Measurements from ENCODE around the gene CST8. TPM values are rescaled to one million over a fixed set of nuclear protein-coding genes. Genes with fewer than 3 reads are reported as not detected.

The CST8 gene
- total RNA-seq, 2 experiments from 2014 or later: not detected

- no peaks in the 10 kb centered on the region for H3K9me3 Mint-ChIP-seq
- DNase-seq (no peak), ATAC-seq (no peak)
- ChIA-PET POLR2A (no interaction called here), CTCF (no interaction called here)
- no peak for TF ChIP-seq CTCF (IDR thresholded peaks at IDR 0.05)
- H3K4me1 Mint-ChIP-seq (ENCODE audit: low read depth): peaks cover 2% of the 10 kb centered on the region
- H3K27ac Mint-ChIP-seq: no peak overlapping the region
- H3K4me3 Mint-ChIP-seq: no peak overlapping the region
- H3K27me3 Mint-ChIP-seq: no peaks in the 10 kb centered on the region
- no peaks in the 10 kb centered on the region for H3K36me3 Mint-ChIP-seq (ENCODE audit: low read depth)
- intact Hi-C loops (cut with micrococcal nuclease): no loop called here
These were observed 26.8 kb downstream of the CST8 start for GRCh38 chr20:23517719-23518118.

- CTCF ChIA-PET: no interaction called here
- intact Hi-C loops (cut with micrococcal nuclease): no loop called here
- ATAC-seq: no peak
These were observed 28.6 kb downstream of the CST8 start for GRCh38 chr20:23519556-23519955.

GRCh38 chr20:23520185-23520584, 29.3 kb downstream of the CST8 start:
- DNase-seq: no peak
- no peak overlapping the region for H3K4me3 Mint-ChIP-seq
- no peak overlapping the region for H3K27ac Mint-ChIP-seq
- no peak for ATAC-seq
- intact Hi-C loops (cut with micrococcal nuclease): no loop called here
- H3K36me3 Mint-ChIP-seq (ENCODE audit: low read depth): no peaks in the 10 kb centered on the region
- POLR2A ChIA-PET: no interaction called here
- peaks cover 2% of the 10 kb centered on the region for H3K4me1 Mint-ChIP-seq (ENCODE audit: low read depth)
- CTCF ChIA-PET: no interaction called here
- H3K27me3 Mint-ChIP-seq: no peaks in the 10 kb centered on the region
- TF ChIP-seq CTCF (IDR thresholded peaks at IDR 0.05): no peak
- no peaks in the 10 kb centered on the region for H3K9me3 Mint-ChIP-seq

More at GRCh38 chr20:23519556-23519955, 28.6 kb downstream of the CST8 start:
- Mint-ChIP-seq H3K27me3 (no peaks in the 10 kb centered on the region), H3K4me1 (ENCODE audit: low read depth) (peaks cover 2% of the 10 kb centered on the region), H3K4me3 (no peak overlapping the region), H3K9me3 (no peaks in the 10 kb centered on the region), H3K27ac (no peak overlapping the region), H3K36me3 (ENCODE audit: low read depth) (no peaks in the 10 kb centered on the region)
- POLR2A ChIA-PET: no interaction called here
- TF ChIP-seq CTCF (IDR thresholded peaks at IDR 0.05): no peak
- DNase-seq: no peak

- Mint-ChIP-seq H3K4me1 (ENCODE audit: low read depth) (peaks cover 3% of the 10 kb centered on the region), H3K27ac (no peak overlapping the region), H3K9me3 (peaks cover 14% of the 10 kb centered on the region), H3K27me3 (no peaks in the 10 kb centered on the region), H3K4me3 (no peak overlapping the region), H3K36me3 (ENCODE audit: low read depth) (peaks cover 2% of the 10 kb centered on the region)
- intact Hi-C loops (cut with micrococcal nuclease): no loop called here
- no peak for TF ChIP-seq CTCF (IDR thresholded peaks at IDR 0.05)
- POLR2A ChIA-PET: no interaction called here
- ATAC-seq (no peak), DNase-seq (no peak)
- CTCF ChIA-PET: no interaction called here
These were observed 33.2 kb downstream of the CST8 start for GRCh38 chr20:23524146-23524545.

GRCh38 chr20:23526850-23527249, 35.9 kb downstream of the CST8 start:
- intact Hi-C loops (cut with micrococcal nuclease): no loop called here
- Mint-ChIP-seq H3K27ac (no peak overlapping the region), H3K4me3 (no peak overlapping the region), H3K36me3 (ENCODE audit: low read depth) (peaks cover 2% of the 10 kb centered on the region), H3K4me1 (ENCODE audit: low read depth) (peaks cover 12% of the 10 kb centered on the region), H3K27me3 (no peaks in the 10 kb centered on the region), H3K9me3 (peaks cover 25% of the 10 kb centered on the region)
- no peak for TF ChIP-seq CTCF (IDR thresholded peaks at IDR 0.05)
- ChIA-PET POLR2A (no interaction called here), CTCF (no interaction called here)
- no peak for ATAC-seq
- no peak for DNase-seq

Measured in activated CD8-positive, alpha-beta T cell treated with anti-CD3 and anti-CD28 coated beads for 36 hours (primary cell).